Mammary epithelial cell (primary cell): ENCODE measurements around the gene SMAD4.

Source experiments
- CTCF ChIP-seq, 2 donors: IDR thresholded peaks in 1 of 2; conservative IDR thresholded peaks in 1 of 2; 2 replicates each; pipeline ENCODE4 v1.5.1; 2011 to 2012; ENCODE audit warnings: inconsistent platforms in 2 of 2, low read length in 2 of 2, mild to moderate bottlenecking in 2 of 2, control low read depth in 1 of 2, low read depth in 1 of 2; ENCODE audit not compliant: insufficient read depth in 1 of 2; ENCODE audit errors: extremely low read depth in 1 of 2
- EZH2 ChIP-seq: IDR thresholded peaks from 2 replicates; pipeline ENCODE4 v1.6.1; 2012; ENCODE audit warnings: low read length, inconsistent platforms, borderline replicate concordance

GRCh38 chr18:51098082-51098481 lies 68.1 kb downstream of the SMAD4 start:
- no peak for TF ChIP-seq CTCF (conservative IDR thresholded peaks at IDR 0.05 in 1 of 2, IDR thresholded peaks at IDR 0.05 in 1 of 2; ENCODE audit: extremely low read depth in 1 of 2, insufficient read depth in 1 of 2, low read depth in 1 of 2, low read length in 2 of 2)
- TF ChIP-seq EZH2: no peak
